Measurements from ENCODE around the gene NCOA1.

NCOA1 gene

DNA sequence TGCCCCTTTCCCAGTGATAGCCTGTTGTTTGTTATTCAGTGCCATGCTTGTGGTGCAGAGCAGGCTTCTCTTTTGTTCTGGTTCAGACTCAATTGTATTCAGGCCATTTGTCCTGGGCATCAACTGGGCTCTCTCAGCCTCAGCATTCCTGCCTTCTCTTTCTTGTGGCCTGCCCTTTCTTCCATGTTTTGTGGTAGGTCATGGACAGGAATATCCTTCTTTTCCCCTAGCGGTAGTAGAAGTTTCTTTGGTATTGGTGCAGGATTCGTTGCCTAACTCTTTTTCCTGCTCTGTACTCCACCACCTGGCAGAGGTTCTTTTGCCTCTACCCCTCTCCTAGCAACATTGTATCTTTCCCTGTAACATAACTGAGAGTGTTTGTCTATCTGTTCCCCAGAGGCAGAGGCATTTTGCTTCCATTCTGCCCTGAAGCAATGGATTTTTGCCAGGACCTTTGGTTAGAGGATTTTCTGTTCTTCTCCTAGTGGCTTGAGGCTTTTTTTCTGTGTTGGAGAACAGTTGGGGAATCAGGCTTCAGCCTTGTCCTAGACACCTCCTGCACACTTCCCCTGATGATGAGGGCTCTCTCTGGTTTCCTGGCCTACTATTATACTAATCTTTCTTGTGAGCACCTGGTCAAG lies 68.5 kb downstream of the NCOA1 start:
- no peaks in the 10 kb centered on the region for H3K9me3 ChIP-seq (ENCODE audit: insufficient read depth, low read length, severe bottlenecking)
- no peak overlapping the region for H3K4me3 ChIP-seq (ENCODE audit: low read depth in 1 of 2, low read length in 2 of 2)
- H3K27me3 ChIP-seq (ENCODE audit: insufficient read depth, low read length, poor library complexity): no peaks in the 10 kb centered on the region
- DNase-seq (no peak), ATAC-seq (ENCODE audit: insufficient read depth, low read depth) (no peak)
- H3K27ac ChIP-seq (ENCODE audit: low read length): no peak overlapping the region
- no peak overlapping the region for H3K4me2 ChIP-seq (ENCODE audit: insufficient read depth, low read length)
- H3K4me1 ChIP-seq (ENCODE audit: insufficient read depth, low read length): no peaks in the 10 kb centered on the region
- peaks cover 5% of the 10 kb centered on the region; the same call in 1 of the 2 replicates for H3K36me3 ChIP-seq (ENCODE audit: insufficient read depth, low read length)
- no peak overlapping the region for H2AFZ ChIP-seq (ENCODE audit: low read depth, low read length)
- no peak for TF ChIP-seq EZH2 (IDR thresholded peaks at IDR 0.05; ENCODE audit: borderline replicate concordance, low read depth, low read length, severe bottlenecking)
- TF ChIP-seq, protein P1, sequence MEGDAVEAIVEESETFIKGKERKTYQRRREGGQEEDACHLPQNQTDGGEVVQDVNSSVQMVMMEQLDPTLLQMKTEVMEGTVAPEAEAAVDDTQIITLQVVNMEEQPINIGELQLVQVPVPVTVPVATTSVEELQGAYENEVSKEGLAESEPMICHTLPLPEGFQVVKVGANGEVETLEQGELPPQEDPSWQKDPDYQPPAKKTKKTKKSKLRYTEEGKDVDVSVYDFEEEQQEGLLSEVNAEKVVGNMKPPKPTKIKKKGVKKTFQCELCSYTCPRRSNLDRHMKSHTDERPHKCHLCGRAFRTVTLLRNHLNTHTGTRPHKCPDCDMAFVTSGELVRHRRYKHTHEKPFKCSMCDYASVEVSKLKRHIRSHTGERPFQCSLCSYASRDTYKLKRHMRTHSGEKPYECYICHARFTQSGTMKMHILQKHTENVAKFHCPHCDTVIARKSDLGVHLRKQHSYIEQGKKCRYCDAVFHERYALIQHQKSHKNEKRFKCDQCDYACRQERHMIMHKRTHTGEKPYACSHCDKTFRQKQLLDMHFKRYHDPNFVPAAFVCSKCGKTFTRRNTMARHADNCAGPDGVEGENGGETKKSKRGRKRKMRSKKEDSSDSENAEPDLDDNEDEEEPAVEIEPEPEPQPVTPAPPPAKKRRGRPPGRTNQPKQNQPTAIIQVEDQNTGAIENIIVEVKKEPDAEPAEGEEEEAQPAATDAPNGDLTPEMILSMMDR (IDR thresholded peaks at IDR 0.05; ENCODE audit: borderline replicate concordance, extremely low read depth, low read length, poor library complexity, severe bottlenecking): no peak
- no peaks in the 10 kb centered on the region for H4K20me1 ChIP-seq (ENCODE audit: insufficient read depth, low read length)
- peaks cover 14% of the 10 kb centered on the region; the same call in 1 of the 2 replicates for H3K79me2 ChIP-seq (ENCODE audit: insufficient read depth, low read length)
- H3K9ac ChIP-seq (ENCODE audit: low read depth, low read length): no peak overlapping the region

DNA sequence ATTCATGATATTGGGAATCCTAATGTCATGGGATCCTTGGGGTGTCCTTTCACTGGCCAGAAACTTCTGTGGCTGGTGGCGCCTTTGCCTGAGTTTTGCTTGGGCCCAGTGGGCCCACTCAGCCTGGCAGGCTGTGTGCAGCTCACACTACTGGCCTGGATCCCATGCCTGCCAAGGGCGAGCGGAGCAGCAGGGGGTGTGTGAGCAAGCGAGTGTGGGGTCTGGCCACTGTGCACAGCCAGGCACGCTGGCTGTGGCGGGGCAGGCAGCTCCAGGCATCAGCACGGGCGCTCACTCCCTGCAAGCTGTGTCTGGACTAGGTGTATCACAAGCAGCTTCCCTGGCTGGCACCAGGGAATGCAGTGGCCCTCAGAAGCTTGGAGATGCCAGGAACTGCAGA lies 74.5 kb downstream of the NCOA1 start:
- no peak for TF ChIP-seq EZH2 (IDR thresholded peaks at IDR 0.05; ENCODE audit: borderline replicate concordance, low read depth, low read length, severe bottlenecking)
- TF ChIP-seq, protein P1 (IDR thresholded peaks at IDR 0.05; ENCODE audit: borderline replicate concordance, extremely low read depth, low read length, poor library complexity, severe bottlenecking): no peak
- Histone ChIP-seq H3K4me3 (ENCODE audit: low read depth in 1 of 2, low read length in 2 of 2) (no peak overlapping the region), H3K9me3 (ENCODE audit: insufficient read depth, low read length, severe bottlenecking) (peaks cover 18% of the 10 kb centered on the region), H3K4me1 (ENCODE audit: insufficient read depth, low read length) (no peaks in the 10 kb centered on the region), H3K36me3 (ENCODE audit: insufficient read depth, low read length) (peaks cover 26% of the 10 kb centered on the region), H3K9ac (ENCODE audit: low read depth, low read length) (no peak overlapping the region), H2AFZ (ENCODE audit: low read depth, low read length) (no peak overlapping the region), H4K20me1 (ENCODE audit: insufficient read depth, low read length) (no peaks in the 10 kb centered on the region), H3K79me2 (ENCODE audit: insufficient read depth, low read length) (peaks cover 9% of the 10 kb centered on the region; the same call in 1 of the 2 replicates), H3K27ac (ENCODE audit: low read length) (no peak overlapping the region), H3K27me3 (ENCODE audit: insufficient read depth, low read length, poor library complexity) (no peaks in the 10 kb centered on the region), H3K4me2 (ENCODE audit: insufficient read depth, low read length) (no peak overlapping the region)
- DNase-seq (no peak), ATAC-seq (ENCODE audit: insufficient read depth, low read depth) (no peak)

DNA sequence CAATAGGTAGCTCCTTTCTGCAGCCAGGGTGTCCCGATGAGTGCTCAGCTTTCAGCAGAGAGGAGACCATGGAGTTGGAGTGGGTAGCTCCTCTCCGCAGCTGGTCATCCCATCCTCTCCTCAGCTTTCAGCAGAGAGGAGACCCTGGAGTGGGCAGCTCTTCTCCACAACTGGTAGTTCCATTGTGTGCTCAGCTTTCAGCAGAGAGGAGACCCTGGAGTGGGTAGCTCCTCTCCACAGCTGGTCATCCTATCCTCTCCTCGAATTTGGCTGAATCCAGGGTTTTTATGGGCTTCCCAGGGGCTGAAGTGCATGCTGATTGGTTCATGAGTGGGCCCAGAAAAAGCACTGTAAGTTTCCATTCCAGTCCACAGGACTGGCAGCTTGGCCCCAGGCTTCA lies 75.2 kb downstream of the NCOA1 start:
- DNase-seq (no peak), ATAC-seq (ENCODE audit: insufficient read depth, low read depth) (no peak)
- H3K79me2 ChIP-seq (ENCODE audit: insufficient read depth, low read length): peaks cover 9% of the 10 kb centered on the region; the same call in 1 of the 2 replicates
- H2AFZ ChIP-seq (ENCODE audit: low read depth, low read length): no peak overlapping the region
- H3K27me3 ChIP-seq (ENCODE audit: insufficient read depth, low read length, poor library complexity): no peaks in the 10 kb centered on the region
- H3K27ac ChIP-seq (ENCODE audit: low read length): no peak overlapping the region
- H3K9me3 ChIP-seq (ENCODE audit: insufficient read depth, low read length, severe bottlenecking): peaks cover 18% of the 10 kb centered on the region
- no peak overlapping the region for H3K4me2 ChIP-seq (ENCODE audit: insufficient read depth, low read length)
- no peak overlapping the region for H3K4me3 ChIP-seq (ENCODE audit: low read depth in 1 of 2, low read length in 2 of 2)
- H3K36me3 ChIP-seq (ENCODE audit: insufficient read depth, low read length): peaks cover 26% of the 10 kb centered on the region
- H4K20me1 ChIP-seq (ENCODE audit: insufficient read depth, low read length): no peaks in the 10 kb centered on the region
- no peak overlapping the region for H3K9ac ChIP-seq (ENCODE audit: low read depth, low read length)
- no peaks in the 10 kb centered on the region for H3K4me1 ChIP-seq (ENCODE audit: insufficient read depth, low read length)
- no peak for TF ChIP-seq EZH2 (IDR thresholded peaks at IDR 0.05; ENCODE audit: borderline replicate concordance, low read depth, low read length, severe bottlenecking)
- TF ChIP-seq, protein P1 (IDR thresholded peaks at IDR 0.05; ENCODE audit: borderline replicate concordance, extremely low read depth, low read length, poor library complexity, severe bottlenecking): no peak
